ENCODE measurements around the gene SVIL. TPM values are rescaled to one million over a fixed set of nuclear protein-coding genes. Genes with fewer than 3 reads are reported as not detected.

Gene SVIL
- total RNA-seq, 1 donor from 2014 or later = 258 TPM

- no peak overlapping the region for H3K27ac Mint-ChIP-seq (ENCODE audit: unreplicated experiment)
- no peak overlapping the region for H3K4me3 Mint-ChIP-seq (ENCODE audit: unreplicated experiment)
- peaks cover 5% of the 10 kb centered on the region for H3K4me1 Mint-ChIP-seq (ENCODE audit: unreplicated experiment)
- H3K9me3 Mint-ChIP-seq (ENCODE audit: unreplicated experiment) = peaks cover 9% of the 10 kb centered on the region
- H3K27me3 Mint-ChIP-seq (ENCODE audit: unreplicated experiment) = no peaks in the 10 kb centered on the region
- peaks cover 56% of the 10 kb centered on the region for H3K36me3 Mint-ChIP-seq (ENCODE audit: unreplicated experiment)
- DNase-seq (ENCODE audit: extremely low spot score, unreplicated experiment) = peak; percentile 7
- TF ChIP-seq CTCF (IDR thresholded peaks at IDR 0.05) = no peak
Measured at GRCh38 chr10:29675984-29676383, 41.2 kb upstream of the SVIL start.

- Mint-ChIP-seq H3K27ac (ENCODE audit: unreplicated experiment) (no peak overlapping the region), H3K9me3 (ENCODE audit: unreplicated experiment) (peaks cover 9% of the 10 kb centered on the region), H3K4me1 (ENCODE audit: unreplicated experiment) (peaks cover 30% of the 10 kb centered on the region), H3K4me3 (ENCODE audit: unreplicated experiment) (no peak overlapping the region), H3K27me3 (ENCODE audit: unreplicated experiment) (no peaks in the 10 kb centered on the region), H3K36me3 (ENCODE audit: unreplicated experiment) (peaks cover 58% of the 10 kb centered on the region)
- DNase-seq (ENCODE audit: extremely low spot score, unreplicated experiment) = no peak
- no peak for TF ChIP-seq CTCF (IDR thresholded peaks at IDR 0.05)
Measured at GRCh38 chr10:29671968-29672367, 37.2 kb upstream of the SVIL start.

GRCh38 chr10:29671228-29671780 is 36.5 kb upstream of the SVIL start:
- Mint-ChIP-seq H3K36me3 (ENCODE audit: unreplicated experiment) (peaks cover 58% of the 10 kb centered on the region), H3K4me3 (ENCODE audit: unreplicated experiment) (no peak overlapping the region), H3K4me1 (ENCODE audit: unreplicated experiment) (peaks cover 33% of the 10 kb centered on the region), H3K27me3 (ENCODE audit: unreplicated experiment) (no peaks in the 10 kb centered on the region), H3K27ac (ENCODE audit: unreplicated experiment) (no peak overlapping the region), H3K9me3 (ENCODE audit: unreplicated experiment) (peaks cover 9% of the 10 kb centered on the region)
- no peak for TF ChIP-seq CTCF (IDR thresholded peaks at IDR 0.05)
- no peak for DNase-seq (ENCODE audit: extremely low spot score, unreplicated experiment)

- Mint-ChIP-seq H3K4me1 (ENCODE audit: unreplicated experiment) (peaks cover 33% of the 10 kb centered on the region), H3K36me3 (ENCODE audit: unreplicated experiment) (peaks cover 54% of the 10 kb centered on the region), H3K9me3 (ENCODE audit: unreplicated experiment) (peaks cover 4% of the 10 kb centered on the region), H3K27me3 (ENCODE audit: unreplicated experiment) (no peaks in the 10 kb centered on the region), H3K27ac (ENCODE audit: unreplicated experiment) (no peak overlapping the region), H3K4me3 (ENCODE audit: unreplicated experiment) (no peak overlapping the region)
- TF ChIP-seq CTCF (IDR thresholded peaks at IDR 0.05) = no peak
- no peak for DNase-seq (ENCODE audit: extremely low spot score, unreplicated experiment)
Measured at GRCh38 chr10:29670761-29671160, 36.0 kb upstream of the SVIL start.

GRCh38 chr10:29669149-29669548 is 34.4 kb upstream of the SVIL start:
- no peak overlapping the region for H3K4me3 Mint-ChIP-seq (ENCODE audit: unreplicated experiment)
- peak overlapping the region; percentile 33 for H3K27ac Mint-ChIP-seq (ENCODE audit: unreplicated experiment)
- no peaks in the 10 kb centered on the region for H3K9me3 Mint-ChIP-seq (ENCODE audit: unreplicated experiment)
- H3K36me3 Mint-ChIP-seq (ENCODE audit: unreplicated experiment) = peaks cover 46% of the 10 kb centered on the region
- peaks cover 33% of the 10 kb centered on the region for H3K4me1 Mint-ChIP-seq (ENCODE audit: unreplicated experiment)
- no peak for TF ChIP-seq CTCF (IDR thresholded peaks at IDR 0.05)
- H3K27me3 Mint-ChIP-seq (ENCODE audit: unreplicated experiment) = no peaks in the 10 kb centered on the region
- DNase-seq (ENCODE audit: extremely low spot score, unreplicated experiment) = no peak
